Measurements from ENCODE around the gene PXN. TPM values are rescaled to one million over a fixed set of nuclear protein-coding genes. Genes with fewer than 3 reads are reported as not detected.

PXN gene
- total and polyA plus RNA-seq, 2 of the 13 experiments (the other 11 are each of a cell fraction or from before 2014, with no cell fraction given) = 13.6 to 14.2 TPM

DNA sequence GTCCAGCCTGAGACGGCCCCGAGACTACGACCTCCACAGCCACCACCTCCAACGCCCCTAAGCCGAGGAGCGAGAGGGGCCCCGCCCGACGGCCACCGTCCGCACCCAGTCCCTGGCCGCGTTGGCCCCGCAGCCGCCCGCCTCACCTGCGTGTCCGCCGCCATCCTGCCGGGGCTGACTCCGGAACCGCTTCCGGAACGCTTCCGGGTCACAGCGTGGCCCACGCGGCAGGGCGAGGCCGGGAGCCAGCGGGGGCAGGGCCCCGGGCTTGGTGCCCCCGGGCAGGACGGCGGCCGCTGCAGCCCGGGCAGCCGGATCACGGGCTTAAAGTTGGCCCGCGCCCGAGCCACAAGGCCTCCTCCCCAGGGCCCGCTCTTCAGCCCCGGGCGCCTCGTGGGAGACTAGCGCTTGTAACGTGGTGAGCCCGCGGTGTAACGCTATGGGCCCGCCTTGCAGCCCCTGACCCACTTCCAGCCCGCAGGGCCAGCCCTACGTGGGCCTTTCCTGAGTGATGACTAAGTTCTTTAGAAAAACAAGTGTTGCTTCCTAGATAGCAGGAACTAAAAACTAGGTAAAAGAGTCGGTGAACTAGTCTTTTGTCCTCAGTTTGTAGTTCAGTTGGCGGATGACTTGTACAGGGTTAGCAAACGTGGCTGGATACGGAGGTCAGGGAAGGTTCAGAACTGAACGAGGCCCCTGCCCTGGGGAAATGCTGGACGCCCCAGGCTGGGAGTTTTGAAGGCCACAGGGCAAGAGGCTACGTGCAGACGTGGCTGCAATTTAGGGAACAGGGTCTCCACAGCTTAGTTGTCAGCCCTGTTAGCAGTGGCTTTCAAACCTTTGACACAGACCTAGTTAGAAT is 70.8 kb downstream of the PXN start, which contains the start of gene GCN1 (continued):
- peak; percentile 97; the same call in 1 of the 2 replicates for TF ChIP-seq PAX8 (CRISPR knock-in tag; IDR thresholded peaks at IDR 0.05; ENCODE audit: borderline replicate concordance)
- TF ChIP-seq MIXL1 (CRISPR knock-in tag; IDR thresholded peaks at IDR 0.05) = peak; percentile 10; the same call in 1 of the 2 replicates
- TF ChIP-seq, protein P1, sequence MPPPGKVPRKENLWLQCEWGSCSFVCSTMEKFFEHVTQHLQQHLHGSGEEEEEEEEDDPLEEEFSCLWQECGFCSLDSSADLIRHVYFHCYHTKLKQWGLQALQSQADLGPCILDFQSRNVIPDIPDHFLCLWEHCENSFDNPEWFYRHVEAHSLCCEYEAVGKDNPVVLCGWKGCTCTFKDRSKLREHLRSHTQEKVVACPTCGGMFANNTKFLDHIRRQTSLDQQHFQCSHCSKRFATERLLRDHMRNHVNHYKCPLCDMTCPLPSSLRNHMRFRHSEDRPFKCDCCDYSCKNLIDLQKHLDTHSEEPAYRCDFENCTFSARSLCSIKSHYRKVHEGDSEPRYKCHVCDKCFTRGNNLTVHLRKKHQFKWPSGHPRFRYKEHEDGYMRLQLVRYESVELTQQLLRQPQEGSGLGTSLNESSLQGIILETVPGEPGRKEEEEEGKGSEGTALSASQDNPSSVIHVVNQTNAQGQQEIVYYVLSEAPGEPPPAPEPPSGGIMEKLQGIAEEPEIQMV (CRISPR knock-in tag; IDR thresholded peaks at IDR 0.05; ENCODE audit: low read depth) = peak; percentile 69; the same call in 1 of the 2 replicates
- TF ChIP-seq, protein P2, sequence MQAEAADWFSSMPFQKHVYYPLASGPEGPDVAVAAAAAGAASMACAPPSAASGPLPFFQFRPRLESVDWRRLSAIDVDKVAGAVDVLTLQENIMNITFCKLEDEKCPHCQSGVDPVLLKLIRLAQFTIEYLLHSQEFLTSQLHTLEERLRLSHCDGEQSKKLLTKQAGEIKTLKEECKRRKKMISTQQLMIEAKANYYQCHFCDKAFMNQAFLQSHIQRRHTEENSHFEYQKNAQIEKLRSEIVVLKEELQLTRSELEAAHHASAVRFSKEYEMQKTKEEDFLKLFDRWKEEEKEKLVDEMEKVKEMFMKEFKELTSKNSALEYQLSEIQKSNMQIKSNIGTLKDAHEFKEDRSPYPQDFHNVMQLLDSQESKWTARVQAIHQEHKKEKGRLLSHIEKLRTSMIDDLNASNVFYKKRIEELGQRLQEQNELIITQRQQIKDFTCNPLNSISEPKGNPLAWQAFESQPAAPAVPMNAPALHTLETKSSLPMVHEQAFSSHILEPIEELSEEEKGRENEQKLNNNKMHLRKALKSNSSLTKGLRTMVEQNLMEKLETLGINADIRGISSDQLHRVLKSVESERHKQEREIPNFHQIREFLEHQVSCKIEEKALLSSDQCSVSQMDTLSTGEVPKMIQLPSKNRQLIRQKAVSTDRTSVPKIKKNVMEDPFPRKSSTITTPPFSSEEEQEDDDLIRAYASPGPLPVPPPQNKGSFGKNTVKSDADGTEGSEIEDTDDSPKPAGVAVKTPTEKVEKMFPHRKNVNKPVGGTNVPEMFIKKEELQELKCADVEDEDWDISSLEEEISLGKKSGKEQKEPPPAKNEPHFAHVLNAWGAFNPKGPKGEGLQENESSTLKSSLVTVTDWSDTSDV (CRISPR knock-in tag; IDR thresholded peaks at IDR 0.05) = peak; percentile 95; the same call in 1 of the 2 replicates
- peak; percentile 19; the same call in 1 of the 2 replicates for TF ChIP-seq SSRP1 (CRISPR knock-in tag; IDR thresholded peaks at IDR 0.05)
- 0 out of 2 replicates have a peak, but pooled peaks have one; percentile 32 for TF ChIP-seq DNMT3B (CRISPR knock-in tag; conservative IDR thresholded peaks at IDR 0.05)
- TF ChIP-seq ZNF891 (CRISPR knock-in tag; IDR thresholded peaks at IDR 0.05) = peak; percentile 98
- TF ChIP-seq SUZ12 (IDR thresholded peaks at IDR 0.05; ENCODE audit: low read depth, low read length) = no peak
- no peak for TF ChIP-seq SMARCE1 (IDR thresholded peaks at IDR 0.05; ENCODE audit: borderline replicate concordance)
- TF ChIP-seq THAP11 (CRISPR knock-in tag; IDR thresholded peaks at IDR 0.05) = peak; percentile 92
- peak; percentile 44; the same call in 1 of the 2 replicates for TF ChIP-seq SIX4 (CRISPR knock-in tag; IDR thresholded peaks at IDR 0.05)
- TF ChIP-seq NR3C1 (CRISPR knock-in tag; IDR thresholded peaks at IDR 0.05) = no peak
- no peak for TF ChIP-seq CBX1 (IDR thresholded peaks at IDR 0.05; ENCODE audit: low read depth)
- TF ChIP-seq EEA1 (CRISPR knock-in tag; IDR thresholded peaks at IDR 0.05; ENCODE audit: borderline replicate concordance) = 0 out of 2 replicates have a peak, but pooled peaks have one; percentile 90
- TF ChIP-seq E2F1 (CRISPR knock-in tag; IDR thresholded peaks at IDR 0.05) = 0 out of 2 replicates have a peak, but pooled peaks have one; percentile 59
- peak; percentile 93 for TF ChIP-seq KMT2A (CRISPR knock-in tag; IDR thresholded peaks at IDR 0.05)
- peak; percentile 75 for TF ChIP-seq FOXK1 (CRISPR knock-in tag; IDR thresholded peaks at IDR 0.05; ENCODE audit: borderline replicate concordance, low read depth)
- no peak for TF ChIP-seq ATF1 (CRISPR knock-in tag; IDR thresholded peaks at IDR 0.05)
- peak; percentile 100 for TF ChIP-seq YEATS4 (CRISPR knock-in tag; IDR thresholded peaks at IDR 0.05; ENCODE audit: borderline replicate concordance)
- no peak for TF ChIP-seq ZBTB26 (CRISPR knock-in tag; IDR thresholded peaks at IDR 0.05; ENCODE audit: borderline replicate concordance)
- no peak for TF ChIP-seq ZNF10 (CRISPR knock-in tag; IDR thresholded peaks at IDR 0.05; ENCODE audit: borderline replicate concordance, low read depth)
- TF ChIP-seq ZNF839 (CRISPR knock-in tag; IDR thresholded peaks at IDR 0.05; ENCODE audit: borderline replicate concordance) = peak; percentile 94; the same call in 1 of the 2 replicates
- TF ChIP-seq ATM (IDR thresholded peaks at IDR 0.05; ENCODE audit: borderline replicate concordance) = no peak
- TF ChIP-seq ZNF788 (CRISPR knock-in tag; IDR thresholded peaks at IDR 0.05; ENCODE audit: borderline replicate concordance) = peak; percentile 38; the same call in 1 of the 2 replicates

Measured in HepG2 (cell line).